ENCODE measurements around the gene TCP11X2.
"Not testable (repeated sequence)": the region's sequence is repeated elsewhere in the genome, so short reads cannot be mapped to it uniquely, and the experiment has no call there.

- not testable (repeated sequence) for TF ChIP-seq ZNF70 (CRISPR knock-in tag; IDR thresholded peaks at IDR 0.05); ZFP30 (CRISPR knock-in tag; IDR thresholded peaks at IDR 0.05); ZC3H10 (CRISPR knock-in tag; IDR thresholded peaks at IDR 0.05); CREB5 (CRISPR knock-in tag; IDR thresholded peaks at IDR 0.05; ENCODE audit: low read depth); PPARA (CRISPR knock-in tag; IDR thresholded peaks at IDR 0.05; ENCODE audit: borderline replicate concordance); PATZ1 (CRISPR knock-in tag; IDR thresholded peaks at IDR 0.05; ENCODE audit: borderline replicate concordance)
Measured at GRCh38 chrX:102470215-102470614, 1.4 kb downstream of the TCP11X2 start.
